ENCODE data around the gene MED12L. TPM values are rescaled to one million over a fixed set of nuclear protein-coding genes. Genes with fewer than 3 reads are reported as not detected.

MED12L gene
- total RNA-seq, 4 donors from 2014 or later: 0.08 to 1.5 (median 0.19) TPM

DNA sequence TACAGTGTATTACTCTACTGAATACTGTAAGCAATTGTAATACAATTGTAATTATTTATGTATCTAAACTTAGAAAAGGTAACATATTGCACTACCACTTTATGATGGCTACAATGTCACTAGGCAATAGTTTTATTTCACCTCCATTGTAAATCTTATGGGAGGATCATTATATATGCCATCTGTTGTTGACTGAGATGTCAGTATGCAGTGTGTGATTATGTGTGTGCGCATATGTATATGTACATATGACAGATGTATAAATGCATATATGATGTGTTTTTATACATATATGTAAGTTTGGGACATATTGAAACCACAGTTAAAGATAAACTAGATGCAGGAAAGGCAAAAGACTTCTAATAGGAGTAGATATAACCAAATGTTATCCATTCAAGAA, 366.9 kb downstream of the MED12L start:
- DNase-seq: no peak
- intact Hi-C loops (cut with DNase I): no loop called here
- peaks cover 0 to 5% (median 0%) of the 10 kb centered on the region in 3 donors for H3K36me3 ChIP-seq
- no peaks in the 10 kb centered on the region for H3K9me3 ChIP-seq
- H3K27ac ChIP-seq: no peak overlapping the region
- H3K4me1 ChIP-seq: peaks cover 0 to 3% (median 0%) of the 10 kb centered on the region in 3 donors
- H3K4me3 ChIP-seq: no peak overlapping the region
- H3K27me3 ChIP-seq: no peaks in the 10 kb centered on the region
- TF ChIP-seq, protein P1, sequence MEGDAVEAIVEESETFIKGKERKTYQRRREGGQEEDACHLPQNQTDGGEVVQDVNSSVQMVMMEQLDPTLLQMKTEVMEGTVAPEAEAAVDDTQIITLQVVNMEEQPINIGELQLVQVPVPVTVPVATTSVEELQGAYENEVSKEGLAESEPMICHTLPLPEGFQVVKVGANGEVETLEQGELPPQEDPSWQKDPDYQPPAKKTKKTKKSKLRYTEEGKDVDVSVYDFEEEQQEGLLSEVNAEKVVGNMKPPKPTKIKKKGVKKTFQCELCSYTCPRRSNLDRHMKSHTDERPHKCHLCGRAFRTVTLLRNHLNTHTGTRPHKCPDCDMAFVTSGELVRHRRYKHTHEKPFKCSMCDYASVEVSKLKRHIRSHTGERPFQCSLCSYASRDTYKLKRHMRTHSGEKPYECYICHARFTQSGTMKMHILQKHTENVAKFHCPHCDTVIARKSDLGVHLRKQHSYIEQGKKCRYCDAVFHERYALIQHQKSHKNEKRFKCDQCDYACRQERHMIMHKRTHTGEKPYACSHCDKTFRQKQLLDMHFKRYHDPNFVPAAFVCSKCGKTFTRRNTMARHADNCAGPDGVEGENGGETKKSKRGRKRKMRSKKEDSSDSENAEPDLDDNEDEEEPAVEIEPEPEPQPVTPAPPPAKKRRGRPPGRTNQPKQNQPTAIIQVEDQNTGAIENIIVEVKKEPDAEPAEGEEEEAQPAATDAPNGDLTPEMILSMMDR (IDR thresholded peaks at IDR 0.05): no peak
- no peak for TF ChIP-seq POLR2A (IDR thresholded peaks at IDR 0.05)
- WGBS, 2 donors: 5 to 33% methylated on average over 1 of the region's 1 CpG

DNA sequence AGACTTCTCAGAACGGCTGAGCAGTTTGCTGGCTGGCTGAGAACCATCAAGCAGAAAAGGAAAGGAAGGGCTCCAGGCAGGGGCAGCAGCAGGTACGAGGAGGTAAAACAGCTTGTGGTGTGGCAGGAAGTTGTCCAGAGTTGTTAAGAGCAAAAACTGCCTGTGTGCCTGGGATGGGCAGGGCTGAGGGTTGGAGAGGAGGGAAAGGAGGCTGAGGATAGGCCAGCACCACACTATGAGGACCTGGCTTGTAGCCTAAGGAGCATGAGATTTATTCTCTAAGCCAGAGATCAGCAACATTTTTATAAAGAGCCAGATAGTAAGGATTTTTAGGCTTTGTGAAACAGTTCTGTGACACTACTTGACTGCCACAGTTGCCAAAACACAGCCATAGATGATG, 367.4 kb downstream of the MED12L start:
- Histone ChIP-seq H3K36me3 (peaks cover 0 to 5% (median 0%) of the 10 kb centered on the region in 3 donors), H3K27me3 (no peaks in the 10 kb centered on the region), H3K9me3 (no peaks in the 10 kb centered on the region), H3K4me1 (peaks cover 0 to 3% (median 0%) of the 10 kb centered on the region in 3 donors), H3K4me3 (no peak overlapping the region), H3K27ac (no peak overlapping the region)
- WGBS, 2 donors: 17 to 58% methylated on average over 2 of the region's 2 CpGs
- intact Hi-C loops (cut with DNase I): no loop called here
- no peak for DNase-seq
- TF ChIP-seq, protein P1 (IDR thresholded peaks at IDR 0.05): no peak
- TF ChIP-seq POLR2A (IDR thresholded peaks at IDR 0.05): no peak

DNA sequence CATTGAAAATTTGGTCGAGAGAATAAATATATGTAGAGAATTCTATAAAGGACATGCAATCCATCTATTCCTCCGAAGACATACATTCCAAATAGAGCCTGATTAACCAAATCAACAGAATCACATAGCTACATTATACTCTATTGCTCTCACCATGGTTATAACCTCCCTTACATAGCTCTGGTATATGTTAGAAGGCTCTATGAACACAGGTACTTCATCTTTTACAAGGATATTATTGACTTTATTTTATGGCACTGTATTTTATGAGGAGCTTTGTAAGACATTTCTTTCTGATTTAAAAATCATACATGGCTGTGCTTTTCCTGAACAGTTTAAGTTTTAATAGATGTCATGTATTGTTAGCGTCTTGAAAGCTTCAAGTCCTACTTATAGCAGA, 370.6 kb downstream of the MED12L start:
- Histone ChIP-seq H3K27ac (no peak overlapping the region), H3K9me3 (no peaks in the 10 kb centered on the region), H3K4me3 (no peak overlapping the region), H3K36me3 (no peaks in the 10 kb centered on the region), H3K27me3 (peaks cover 0 to 4% (median 0%) of the 10 kb centered on the region in 4 donors), H3K4me1 (peaks cover 0 to 14% (median 0%) of the 10 kb centered on the region in 3 donors)
- WGBS, 2 donors: 91 to 93% methylated on average over 3 of the region's 3 CpGs
- intact Hi-C loops (cut with DNase I): no loop called here
- TF ChIP-seq POLR2A (IDR thresholded peaks at IDR 0.05): no peak
- TF ChIP-seq, protein P1 (IDR thresholded peaks at IDR 0.05): no peak
- DNase-seq: no peak

DNA sequence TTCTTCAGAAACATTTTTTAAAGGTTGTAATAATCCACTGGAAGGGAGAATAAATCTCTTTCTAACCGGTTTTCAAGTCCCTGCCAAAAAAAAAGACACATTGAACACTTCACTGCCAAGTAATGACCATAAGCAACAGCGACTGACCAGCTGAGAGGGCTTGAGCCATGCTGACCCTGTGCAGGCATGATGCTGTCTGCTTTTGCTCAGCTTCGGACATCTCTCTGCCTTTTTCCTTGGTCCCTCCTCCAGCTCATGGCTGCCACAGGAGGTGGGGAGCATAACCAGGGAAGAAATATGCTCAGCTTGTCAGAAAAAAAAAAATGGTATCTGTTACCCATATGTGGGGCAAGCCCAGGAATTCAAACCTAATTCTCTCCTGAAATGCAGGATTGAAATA, 373.9 kb downstream of the MED12L start:
- no peak for TF ChIP-seq POLR2A (IDR thresholded peaks at IDR 0.05)
- TF ChIP-seq, protein P1 (IDR thresholded peaks at IDR 0.05): no peak
- H3K27ac ChIP-seq: no peak overlapping the region
- no peaks in the 10 kb centered on the region for H3K36me3 ChIP-seq
- H3K27me3 ChIP-seq: peaks cover 0 to 10% (median 0%) of the 10 kb centered on the region in 4 donors
- WGBS, 2 donors: 42 to 52% methylated on average over 3 of the region's 3 CpGs
- no peak for DNase-seq
- H3K4me3 ChIP-seq: no peak overlapping the region
- intact Hi-C loops (cut with DNase I): no loop called here
- H3K9me3 ChIP-seq: no peaks in the 10 kb centered on the region
- peaks cover 0 to 13% (median 0%) of the 10 kb centered on the region in 3 donors for H3K4me1 ChIP-seq

GRCh38 chr3:151460228-151460627, 374.8 kb downstream of the MED12L start:
- intact Hi-C loops (cut with DNase I): no loop called here
- 34 to 57% methylated on average over 2 of the region's 2 CpGs for whole genome bisulfite sequencing, 2 donors
- DNase-seq: no peak
- Histone ChIP-seq H3K27ac (peak overlapping the region in 2 of 4 donors; percentile 3 to 30), H3K4me3 (peak overlapping the region in 3 of 4 donors; percentile 50 to 75 (median 52)), H3K9me3 (no peaks in the 10 kb centered on the region), H3K4me1 (peaks cover 0 to 13% (median 0%) of the 10 kb centered on the region in 3 donors), H3K27me3 (peaks cover 0 to 10% (median 0%) of the 10 kb centered on the region in 4 donors), H3K36me3 (no peaks in the 10 kb centered on the region)
- TF ChIP-seq POLR2A (IDR thresholded peaks at IDR 0.05): no peak
- TF ChIP-seq, protein P1 (IDR thresholded peaks at IDR 0.05): no peak

Measured in esophagus squamous epithelium (tissue), 5 donors.